GM21737 (cell line): ENCODE results near the gene RASAL2.

ENCODE experiments used
- ATAC-seq: cut with Tn5 transposase; IDR thresholded peaks from one replicate; pipeline ENCODE4 v1.9.1; 2021; ENCODE audit warnings: mild to moderate bottlenecking, moderate library complexity; ENCODE audit not compliant: unreplicated experiment

Gene RASAL2

DNA sequence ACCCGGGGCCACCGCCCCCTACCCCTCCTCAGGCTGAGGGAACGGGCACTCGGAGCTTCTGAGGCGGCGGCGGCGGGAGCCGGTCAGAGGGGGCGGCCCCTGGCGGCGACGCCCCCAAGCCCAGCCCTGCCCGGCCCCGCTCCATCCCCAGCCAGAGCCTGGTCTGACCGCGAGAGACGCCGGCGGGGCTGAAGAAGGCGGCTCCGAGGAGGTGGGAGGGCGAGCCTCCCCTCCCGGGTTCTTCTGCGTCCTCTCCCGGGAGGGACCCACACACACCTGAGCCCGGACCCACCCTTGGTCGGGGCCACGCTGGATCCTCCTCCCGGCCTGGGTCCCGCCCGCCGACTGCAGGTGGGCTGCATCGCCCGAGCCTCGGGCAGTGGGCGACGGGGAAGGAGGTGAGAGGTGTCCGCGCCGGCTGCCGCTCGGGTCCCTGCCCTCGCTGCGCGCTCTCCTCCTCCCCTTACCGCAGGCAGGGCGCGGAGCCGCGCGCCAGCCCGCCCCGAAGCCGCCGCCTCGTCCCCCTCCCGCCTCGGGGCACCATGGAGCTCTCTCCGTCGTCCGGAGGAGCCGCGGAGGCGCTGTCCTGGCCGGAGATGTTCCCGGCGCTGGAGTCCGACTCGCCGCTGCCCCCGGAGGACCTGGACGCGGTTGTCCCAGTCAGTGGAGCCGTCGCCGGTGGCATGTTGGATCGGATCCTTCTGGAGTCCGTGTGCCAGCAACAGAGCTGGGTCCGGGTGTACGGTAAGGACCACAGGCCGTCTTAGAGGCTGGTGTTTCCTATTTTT is at the start of gene RASAL2:
TSS of gene RASAL2 (plus strand) at position 154 of the 788 bp plus-strand sequence. CDS start at position 543, 389 bp downstream.
- peak; percentile 45 for ATAC-seq

DNA sequence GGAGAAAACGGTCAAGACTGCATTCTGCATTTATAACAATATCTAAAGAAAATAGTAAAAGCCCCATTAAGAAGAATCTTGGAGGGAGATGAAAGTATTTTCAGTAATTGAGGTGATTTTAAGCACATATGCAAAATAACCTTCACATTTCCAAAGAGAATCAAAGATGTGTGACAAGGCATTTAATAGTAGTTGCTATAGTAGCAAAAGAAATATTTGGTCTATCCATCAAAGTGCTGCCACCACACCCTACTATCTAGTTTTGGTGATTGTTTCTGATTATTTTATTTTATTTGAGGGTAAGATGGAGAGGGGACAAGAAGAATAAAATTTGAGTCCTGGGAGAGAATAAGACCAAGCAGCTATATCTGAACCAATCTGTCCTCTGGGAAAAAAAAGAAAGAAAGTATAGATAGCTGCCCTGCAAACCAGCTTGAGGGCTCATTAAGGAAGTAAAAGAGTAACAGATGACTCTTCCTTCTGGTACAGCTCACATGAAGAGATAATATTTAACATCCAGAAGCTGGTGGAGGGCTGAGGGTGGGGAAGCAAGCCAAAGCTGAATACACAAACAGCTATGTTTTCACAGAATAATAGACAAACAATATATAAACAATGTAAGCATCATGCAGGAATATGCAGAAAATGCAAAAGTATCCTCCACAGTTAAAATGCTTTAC is 47.2 kb upstream of the RASAL2 start:
- ATAC-seq: no peak

DNA sequence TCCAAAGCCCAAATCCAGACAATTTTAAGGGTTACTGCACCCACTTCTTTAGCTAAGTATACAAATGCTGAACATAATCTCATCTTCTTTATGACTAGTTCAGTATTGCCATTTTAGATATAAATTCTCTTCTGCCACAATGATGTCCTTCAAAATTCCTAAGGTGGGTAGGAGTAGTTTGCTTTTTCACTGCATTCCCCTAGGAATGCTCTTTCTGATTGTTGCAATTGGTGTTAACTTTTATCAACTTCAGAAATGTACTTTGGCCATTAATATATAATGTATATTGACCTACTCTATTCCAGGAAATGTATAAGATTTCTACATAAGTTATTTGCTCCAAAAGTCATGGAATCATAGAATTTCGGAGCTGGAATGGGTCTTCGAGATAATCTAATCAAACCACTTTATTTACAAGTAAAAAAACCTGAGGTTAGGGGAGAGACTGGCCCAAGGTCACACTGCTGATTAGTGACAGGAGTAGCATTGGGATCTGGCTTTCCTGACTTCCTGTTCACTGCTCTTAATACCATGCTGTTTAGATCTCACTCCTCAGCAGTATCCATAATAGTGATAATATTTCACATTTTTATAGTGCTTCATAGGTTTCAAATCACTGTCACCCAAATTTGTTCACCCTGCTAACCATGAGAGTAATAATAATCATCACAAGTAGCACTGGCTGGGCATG is 46.4 kb upstream of the RASAL2 start:
- ATAC-seq: no peak

DNA sequence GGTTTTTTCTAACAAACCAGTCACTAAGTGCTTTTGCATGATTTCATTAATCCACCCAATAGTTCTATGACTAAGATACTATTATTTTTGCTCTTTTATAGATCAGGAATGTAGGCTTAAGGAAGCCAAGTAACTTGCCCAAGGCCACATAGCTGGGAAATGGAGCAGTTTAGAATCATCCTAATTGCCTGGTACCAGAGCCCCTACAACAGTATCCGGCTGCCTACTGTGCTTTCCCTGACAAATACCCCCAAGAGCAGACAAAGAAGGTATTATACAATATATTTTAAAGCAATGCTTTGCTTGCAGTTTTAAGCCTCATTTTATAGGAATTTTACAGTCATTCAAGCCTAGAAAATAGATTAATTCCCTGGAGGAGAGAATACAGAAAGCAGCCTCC is 45.5 kb upstream of the RASAL2 start:
- no peak for ATAC-seq

DNA sequence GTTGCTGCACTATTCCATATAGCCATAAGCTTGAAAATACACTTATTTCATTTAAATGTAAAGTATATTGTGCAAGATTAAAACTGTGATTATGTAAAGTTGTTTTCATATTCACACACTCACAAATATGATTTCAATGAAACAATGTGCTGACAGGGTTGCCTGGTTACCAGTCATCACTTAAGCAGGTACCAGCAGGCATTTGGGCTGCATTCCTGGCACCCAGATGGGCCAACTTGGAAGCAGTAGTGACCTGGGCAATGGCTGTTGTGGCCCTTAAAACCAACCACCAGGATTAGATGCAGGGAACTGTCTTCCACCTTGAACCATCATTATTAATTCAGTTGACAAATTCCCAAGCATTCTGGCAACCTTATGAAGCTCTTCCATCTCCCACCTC is 45.0 kb upstream of the RASAL2 start:
- ATAC-seq: no peak

DNA sequence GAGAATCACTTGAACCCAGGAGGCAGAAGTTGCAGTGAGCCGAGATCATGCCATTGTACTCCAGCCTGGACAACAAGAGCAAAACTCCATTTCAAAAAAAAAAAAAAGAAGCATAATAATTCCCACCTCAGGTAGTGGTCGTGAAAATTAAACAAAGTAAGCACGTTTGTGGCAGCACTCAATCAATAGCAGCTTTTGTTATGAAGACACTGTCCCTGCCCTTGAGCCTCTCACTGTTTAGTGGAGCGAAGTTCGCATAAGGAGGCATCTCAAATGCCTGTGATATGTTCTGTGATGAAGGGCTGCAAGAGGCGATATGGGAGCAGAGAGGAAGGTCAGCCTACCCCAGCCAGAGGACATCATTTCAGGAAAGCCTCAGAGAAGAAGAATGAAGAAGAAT is 43.8 kb upstream of the RASAL2 start:
- ATAC-seq: no peak

DNA sequence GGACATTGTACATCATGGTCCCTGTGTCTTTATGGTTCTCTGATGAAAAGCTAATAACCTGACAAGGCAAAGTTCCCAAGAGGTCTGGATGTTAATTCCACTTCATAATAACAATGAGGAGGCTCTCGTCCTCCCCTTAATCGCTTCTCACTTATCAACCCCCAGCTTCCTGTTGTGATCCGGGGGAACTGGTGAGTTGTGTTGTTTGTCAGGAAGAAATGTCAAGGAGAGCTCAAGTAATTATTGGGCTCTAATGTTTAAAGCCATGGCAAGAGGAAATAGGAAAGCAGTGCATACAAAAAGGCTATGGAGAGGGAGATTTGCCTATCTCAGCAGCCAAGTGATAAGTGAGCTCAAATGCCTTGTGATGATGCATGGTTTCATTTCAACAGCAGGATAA is 42.8 kb upstream of the RASAL2 start:
- no peak for ATAC-seq

DNA sequence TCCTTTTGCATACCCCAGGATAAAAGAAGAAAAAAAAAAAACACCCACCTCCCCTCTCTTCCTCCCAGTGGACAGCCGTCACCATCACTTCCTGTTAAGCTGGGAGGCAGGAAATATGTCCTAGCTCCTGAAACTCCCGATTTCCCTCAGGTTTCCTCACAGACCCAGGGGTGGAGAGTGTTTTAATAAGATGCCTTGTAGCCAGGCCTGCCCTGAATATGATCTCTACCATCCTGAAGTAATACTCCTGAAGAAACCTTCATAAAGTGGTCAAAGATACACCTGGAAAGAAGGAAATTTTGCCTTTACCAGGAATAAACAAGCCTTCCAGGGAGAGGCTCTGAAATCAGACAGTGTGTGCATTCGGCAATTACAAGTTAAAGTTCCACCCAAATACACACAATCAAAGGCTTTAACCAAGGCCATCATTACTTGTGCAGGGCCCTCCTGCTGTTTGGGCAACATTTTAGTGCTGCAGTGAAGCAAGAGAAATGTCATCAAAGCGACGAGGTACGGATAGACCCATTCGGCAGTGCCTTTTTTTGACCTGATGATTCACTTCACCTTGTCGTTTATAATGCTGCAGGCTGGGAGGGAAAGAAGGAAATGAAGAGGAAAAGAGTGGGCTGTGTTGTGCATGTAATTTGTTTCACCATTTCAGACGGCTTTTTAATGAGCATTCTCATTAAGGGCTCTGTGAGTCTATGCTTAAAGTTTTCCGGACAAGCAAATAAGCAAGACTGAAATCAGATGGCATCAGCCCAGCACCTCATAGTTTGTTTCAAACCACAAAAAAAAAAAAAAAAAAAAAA is 41.0 kb upstream of the RASAL2 start:
- ATAC-seq: no peak

DNA sequence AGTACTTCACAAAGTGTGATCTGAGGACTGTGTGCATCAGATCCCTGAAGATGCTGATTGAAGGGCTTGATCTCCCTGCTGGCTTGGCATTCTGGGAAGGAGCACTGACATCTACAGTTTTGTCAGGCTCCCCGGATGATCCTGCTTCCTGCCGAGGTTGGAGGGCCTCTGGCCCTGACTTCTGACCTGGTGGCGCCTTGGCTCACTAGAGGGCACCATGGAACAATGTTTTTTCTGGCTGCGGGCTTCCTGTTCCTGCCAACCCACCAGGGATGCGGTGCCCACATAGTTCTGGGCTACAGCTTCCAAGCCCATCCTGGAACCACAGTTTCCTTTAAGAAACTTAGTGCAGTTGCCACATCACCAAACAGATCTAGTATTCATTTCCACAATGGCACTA is 38.8 kb upstream of the RASAL2 start:
- ATAC-seq: no peak

DNA sequence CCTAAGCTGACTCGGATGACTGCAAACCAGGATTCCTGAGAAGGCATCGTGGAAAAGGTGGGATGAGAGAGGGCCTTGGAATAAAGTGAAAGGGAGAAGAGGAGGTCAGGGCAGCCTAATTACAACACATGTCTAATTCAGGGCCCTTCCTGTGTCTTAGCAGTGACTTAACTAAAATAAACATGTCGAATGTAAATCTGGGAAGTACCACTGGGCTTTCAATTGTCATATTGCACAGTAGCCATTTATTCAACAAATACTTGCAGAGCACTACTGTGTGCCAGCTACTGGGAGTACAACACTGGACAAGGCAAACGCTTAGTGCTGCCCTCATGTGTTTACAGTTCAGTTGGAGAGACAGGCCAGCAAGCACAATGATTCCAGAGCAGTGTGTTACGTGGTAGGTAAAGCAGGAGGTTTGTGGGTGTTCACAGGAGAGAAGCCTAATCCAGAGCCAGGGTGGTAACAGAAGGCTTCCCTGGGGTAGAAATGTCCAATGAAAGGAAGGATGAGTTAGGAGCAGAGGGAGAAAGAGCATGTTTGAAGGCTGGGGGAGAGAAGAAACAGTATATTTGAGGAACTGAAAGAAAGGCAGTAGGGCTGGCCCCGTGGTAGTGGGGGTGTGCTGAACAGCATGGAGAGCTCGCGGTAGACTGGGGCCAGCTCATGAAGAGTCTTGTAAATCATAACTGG is 38.0 kb upstream of the RASAL2 start:
- ATAC-seq: peak; percentile 83

DNA sequence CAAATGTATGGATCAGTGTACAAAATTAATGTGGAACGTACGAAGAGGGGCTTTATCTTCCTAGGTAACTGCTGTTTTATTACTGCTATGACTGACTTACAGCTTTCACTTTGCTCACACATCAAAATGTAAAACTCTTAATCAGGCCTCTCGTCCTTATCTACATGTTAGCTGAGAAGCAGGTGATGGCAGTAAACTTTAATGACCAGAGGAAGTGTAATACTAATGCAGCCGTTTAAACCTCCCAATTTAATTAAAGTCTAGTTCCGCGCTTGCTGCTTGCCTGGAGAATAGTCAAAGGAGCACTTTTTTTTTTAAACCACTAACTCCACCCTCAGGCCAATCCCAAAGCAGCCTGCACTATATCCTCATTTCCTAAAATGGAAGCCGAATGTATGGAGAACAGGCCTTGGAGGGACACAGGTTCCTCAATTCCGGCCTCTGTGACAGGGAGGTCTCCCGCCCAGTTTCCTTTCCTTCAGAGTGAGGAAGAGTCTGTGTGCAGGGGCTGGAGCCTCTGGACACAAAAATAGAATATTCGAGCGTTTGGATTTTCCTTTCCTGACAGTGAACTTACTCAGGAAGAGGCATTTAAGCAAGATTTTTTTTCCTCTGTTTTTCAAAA is 36.7 kb upstream of the RASAL2 start:
- ATAC-seq: no peak

DNA sequence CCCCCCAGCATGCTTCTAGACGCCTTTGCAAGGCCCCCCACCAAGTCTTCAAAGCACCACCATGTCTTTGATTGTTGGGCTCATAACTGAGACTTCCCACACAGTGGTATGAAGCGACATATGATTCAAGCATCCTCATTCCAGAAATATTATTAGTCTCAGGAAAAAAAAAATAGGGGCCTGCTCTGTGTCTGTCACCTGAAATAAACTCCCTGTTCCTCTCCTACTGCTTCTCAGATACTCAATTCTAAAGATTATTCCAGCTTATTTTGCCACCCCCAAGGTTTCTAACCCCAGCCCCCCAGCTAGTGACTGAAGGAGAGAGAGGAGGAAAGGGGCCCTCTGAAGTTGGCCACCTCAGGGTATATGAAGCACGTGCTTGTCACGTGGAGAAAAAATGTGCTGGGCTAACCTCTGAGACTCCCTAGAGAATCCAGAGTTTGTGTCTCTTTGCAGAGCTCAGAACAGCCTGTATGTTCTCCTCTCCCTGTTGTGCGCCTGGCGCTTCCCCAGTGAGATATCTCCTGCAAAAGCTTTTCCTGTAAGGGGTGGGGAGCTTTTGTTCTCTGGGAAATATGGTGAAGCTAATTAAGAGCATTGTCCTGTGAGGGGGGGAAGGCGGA is 35.9 kb upstream of the RASAL2 start:
- ATAC-seq: no peak

DNA sequence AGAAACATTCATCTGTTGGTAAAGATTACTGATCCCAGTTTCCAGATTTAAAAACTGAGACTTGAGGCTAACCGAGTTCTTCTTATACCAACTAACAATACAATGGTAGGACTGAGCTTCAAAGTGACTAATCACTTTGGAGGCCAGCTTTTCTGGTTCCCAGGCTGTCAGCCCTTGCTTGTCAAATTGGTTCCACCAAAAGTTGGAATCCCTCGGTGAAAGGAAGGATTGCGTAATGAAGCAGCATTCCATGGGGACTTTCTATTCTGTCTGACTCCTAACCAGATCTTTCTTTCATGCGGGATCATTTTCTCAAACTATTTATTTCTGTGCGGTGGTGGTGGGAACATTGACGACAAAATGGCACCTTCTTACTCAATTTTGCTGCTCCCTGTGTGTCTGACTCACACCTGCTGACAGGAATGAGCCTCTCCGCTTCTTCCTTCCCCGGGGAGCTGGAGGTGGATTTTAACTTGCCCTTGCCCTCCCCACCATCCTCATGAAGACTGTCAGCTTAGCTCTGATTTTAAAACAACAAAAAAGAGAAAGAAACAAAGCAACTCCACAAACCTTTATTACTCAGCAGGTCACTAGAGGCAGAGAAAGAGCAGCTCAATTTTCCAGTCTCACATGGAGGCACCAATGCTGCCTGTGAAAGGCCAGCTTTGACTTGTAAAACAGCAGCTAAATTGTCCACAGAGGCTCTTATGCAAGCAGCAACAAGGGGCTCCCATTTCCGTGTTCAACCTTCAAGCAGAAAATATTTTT is 32.9 kb upstream of the RASAL2 start:
- ATAC-seq: no peak

DNA sequence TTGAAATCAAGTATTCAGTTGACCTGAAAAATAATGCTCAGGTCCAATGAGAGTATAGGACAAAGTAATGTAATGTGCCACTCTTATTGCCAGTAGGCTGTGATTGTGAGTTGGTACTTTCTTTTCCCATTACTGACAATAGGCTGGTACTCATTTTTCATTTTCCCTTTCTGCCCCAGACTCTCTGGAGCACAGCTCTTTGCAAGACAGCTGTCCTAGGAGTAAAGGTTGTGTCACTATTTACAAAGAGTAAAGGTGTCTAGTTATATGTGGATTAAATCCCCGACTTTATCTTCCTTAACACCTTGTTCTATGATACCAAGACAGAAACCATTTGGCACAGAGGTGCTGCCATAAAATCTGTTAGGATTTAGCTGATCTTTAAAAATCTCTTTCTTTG is 32.3 kb upstream of the RASAL2 start:
- ATAC-seq: no peak

DNA sequence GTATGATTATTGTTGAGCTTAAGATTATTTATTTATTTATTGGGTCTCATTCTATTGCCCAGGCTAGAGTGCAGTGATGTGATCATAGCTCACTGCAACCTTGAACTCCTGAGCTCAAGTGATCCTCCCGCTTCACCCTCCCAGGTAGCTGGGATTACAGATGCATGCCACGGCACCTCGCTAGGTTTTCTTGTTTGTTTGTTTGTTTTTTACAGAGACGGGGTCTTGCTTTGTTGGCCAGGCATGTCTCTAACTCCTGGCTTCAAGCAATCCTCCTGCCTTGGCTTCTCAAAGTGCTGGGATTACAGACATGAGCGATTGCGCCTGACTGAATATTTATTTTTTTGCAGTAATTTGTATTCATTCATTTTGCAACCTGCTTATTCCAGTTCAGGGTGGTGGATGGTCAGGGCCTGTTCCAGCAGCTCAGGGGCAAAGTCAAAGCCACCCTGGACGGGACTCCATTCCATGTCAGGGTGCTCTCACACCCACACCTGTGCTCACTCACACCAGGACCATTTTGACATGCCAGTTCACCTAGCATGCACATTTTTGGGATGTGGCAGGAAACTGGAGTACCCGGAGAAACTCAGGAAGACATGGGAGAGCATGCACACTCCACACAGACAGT is 29.6 kb upstream of the RASAL2 start:
- ATAC-seq: no peak

DNA sequence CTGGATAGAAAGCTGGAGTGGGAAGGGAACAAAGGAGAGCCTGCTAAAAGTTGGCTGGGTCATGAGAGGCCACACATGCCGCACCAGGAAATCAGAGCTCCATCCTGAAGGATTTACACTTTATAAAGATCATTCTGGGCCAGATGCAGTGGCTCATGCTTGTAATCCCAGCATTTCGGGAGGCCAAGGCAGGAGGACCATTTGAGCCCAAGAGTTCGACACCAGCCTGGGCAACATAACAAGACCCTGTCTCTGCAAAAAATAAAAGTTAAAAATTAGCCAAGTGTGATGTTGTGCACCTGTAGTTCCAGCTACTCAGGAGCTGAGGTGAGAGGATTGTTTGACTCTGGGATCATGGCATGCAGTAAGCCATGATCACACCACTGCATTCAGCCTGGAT is 28.7 kb upstream of the RASAL2 start:
- ATAC-seq: no peak

DNA sequence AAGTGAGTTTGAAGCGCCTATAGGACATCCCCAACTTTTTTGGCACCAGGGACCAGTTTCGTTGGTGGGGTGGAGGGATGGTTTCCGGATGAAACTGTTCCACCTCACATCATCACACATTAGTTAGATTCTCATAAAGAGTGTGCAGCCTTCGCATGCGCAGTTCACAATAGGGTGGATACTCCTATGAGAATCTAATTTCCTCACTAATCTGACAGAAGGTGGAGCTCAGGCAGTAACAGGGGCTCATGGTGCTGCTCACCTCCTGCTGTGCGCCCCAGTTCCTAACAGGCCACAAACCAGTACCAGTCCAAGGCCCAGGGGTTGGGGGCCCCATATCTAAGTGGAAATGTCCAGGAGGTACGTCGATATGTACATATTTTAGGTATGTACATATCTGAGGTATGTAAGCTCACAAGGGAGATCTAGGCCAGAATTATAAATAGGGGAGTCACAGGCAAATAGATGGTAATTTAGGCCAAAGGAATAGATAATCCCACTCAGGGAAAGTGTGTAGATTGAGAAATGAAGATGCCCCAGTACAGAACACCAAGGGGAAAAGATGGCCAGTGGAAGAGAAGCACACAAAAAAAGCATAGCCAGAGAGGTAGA is 27.5 kb upstream of the RASAL2 start:
- ATAC-seq: no peak
